ENCODE data around the gene POLR3B. TPM values are rescaled to one million over a fixed set of nuclear protein-coding genes. Genes with fewer than 3 reads are reported as not detected.

Gene POLR3B
- total and polyA plus RNA-seq, 2 of the 13 experiments (the other 11 are each of a cell fraction or from before 2014, with no cell fraction given): 4.8 to 13.1 TPM

- FAIRE-seq (no peak), ATAC-seq (no peak), DNase-seq (ENCODE audit: low spot score) (no peak)
- ChIA-PET POLR2A (no interaction called here), CTCF (ENCODE audit: low intra/inter-chr PET ratio, low total read pairs) (no interaction called here)
- H3K4me1 ChIP-seq (ENCODE audit: insufficient read depth, low read length): peaks cover 12% of the 10 kb centered on the region
- H3K27me3 ChIP-seq (ENCODE audit: control insufficient read depth in 1 of 2, insufficient read depth in 2 of 2, low read length in 2 of 2): 0 out of 5 replicates have a peak, but pooled peaks cover 0 to 4% of the 10 kb centered on the region in 2 experiments
- TF ChIP-seq CBX1 (IDR thresholded peaks at IDR 0.05; ENCODE audit: low read depth) (no peak), TIGD3 (CRISPR knock-in tag; IDR thresholded peaks at IDR 0.05; ENCODE audit: borderline replicate concordance) (no peak), ZNF597 (CRISPR knock-in tag; IDR thresholded peaks at IDR 0.05) (no peak), MAFG (CRISPR knock-in tag; IDR thresholded peaks at IDR 0.05) (peak; percentile 77), FOXA1 (IDR thresholded peaks at IDR 0.05) (0 out of 2 replicates have a peak, but pooled peaks have one; percentile 8), FOXA1 (CRISPR knock-in tag; IDR thresholded peaks at IDR 0.05) (no peak), MAFF (IDR thresholded peaks at IDR 0.05; ENCODE audit: low read depth, low read length) (peak; percentile 99), HOXA9 (CRISPR knock-in tag; IDR thresholded peaks at IDR 0.05; ENCODE audit: borderline replicate concordance) (no peak), CC2D1A (CRISPR knock-in tag; IDR thresholded peaks at IDR 0.05) (no peak), ZFP37 (CRISPR knock-in tag; IDR thresholded peaks at IDR 0.05; ENCODE audit: borderline replicate concordance) (no peak), ZNF367 (CRISPR knock-in tag; IDR thresholded peaks at IDR 0.05; ENCODE audit: borderline replicate concordance) (no peak), ZNF335 (CRISPR knock-in tag; IDR thresholded peaks at IDR 0.05) (no peak), POLR2AphosphoS5 (IDR thresholded peaks at IDR 0.05; ENCODE audit: low read depth, low read length) (no peak), ZNF3 (CRISPR knock-in tag; IDR thresholded peaks at IDR 0.05) (no peak), HNF4A (CRISPR knock-in tag; IDR thresholded peaks at IDR 0.05) (no peak), ZNF713 (CRISPR knock-in tag; IDR thresholded peaks at IDR 0.05) (no peak), BATF2 (CRISPR knock-in tag; IDR thresholded peaks at IDR 0.05) (no peak), DNMT3B (CRISPR knock-in tag; conservative IDR thresholded peaks at IDR 0.05) (no peak), KAT8 (CRISPR knock-in tag; IDR thresholded peaks at IDR 0.05) (no peak), NFE2L2 (IDR thresholded peaks at IDR 0.05; ENCODE audit: low read length) (peak; percentile 91), MAFK (conservative IDR thresholded peaks at IDR 0.05 in 1 of 2, IDR thresholded peaks at IDR 0.05 in 1 of 2; ENCODE audit: low read length in 2 of 2) (peak; percentile 98 to 99)
- in situ Hi-C loops (cut with HindIII; ENCODE audit: extremely low pct_ligation_motif_present, low pct_unique_long_range_greater_than_20kb): no loop called here
- H3K36me3 ChIP-seq (replicated peaks in 1 of 2; ENCODE audit: control insufficient read depth in 1 of 2, insufficient read depth in 2 of 2, low read length in 2 of 2): no peaks in the 10 kb centered on the region
- no peak overlapping the region for H2AFZ ChIP-seq (ENCODE audit: low read length)
- WGBS (ENCODE audit: low lambda C conversion rate): 39% methylated on average over 3 of the region's 3 CpGs
- H3K27ac ChIP-seq (ENCODE audit: extremely low read length, insufficient read depth, low read length): no peak overlapping the region
- no peak overlapping the region for H3K9ac ChIP-seq (ENCODE audit: insufficient read depth, low read depth, low read length)
- intact Hi-C loops (cut with micrococcal nuclease; ENCODE audit: unreplicated experiment): no loop called here
- no TSS peak for BruUV-seq (replicated peaks)
- H3K4me2 ChIP-seq (ENCODE audit: low read depth, low read length): no peak overlapping the region
- no peaks in the 10 kb centered on the region for H4K20me1 ChIP-seq (ENCODE audit: insufficient read depth, low read length)
- no peaks in the 10 kb centered on the region for H3K9me3 ChIP-seq (ENCODE audit: low read length)
- no peaks in the 10 kb centered on the region for H3K79me2 ChIP-seq (ENCODE audit: insufficient read depth, low read length)
- no peak overlapping the region for H3K4me3 ChIP-seq (replicated peaks in 1 of 3; ENCODE audit: insufficient read depth in 1 of 3, low read depth in 2 of 3, low read length in 3 of 3)
Observed at GRCh38 chr12:106522708-106523107, 165.2 kb downstream of the POLR3B start.
